Measurements from ENCODE around the gene EFCAB6.
"Not testable (repeated sequence)": the region's sequence is repeated elsewhere in the genome, so short reads cannot be mapped to it uniquely, and the experiment has no call there.

DNA sequence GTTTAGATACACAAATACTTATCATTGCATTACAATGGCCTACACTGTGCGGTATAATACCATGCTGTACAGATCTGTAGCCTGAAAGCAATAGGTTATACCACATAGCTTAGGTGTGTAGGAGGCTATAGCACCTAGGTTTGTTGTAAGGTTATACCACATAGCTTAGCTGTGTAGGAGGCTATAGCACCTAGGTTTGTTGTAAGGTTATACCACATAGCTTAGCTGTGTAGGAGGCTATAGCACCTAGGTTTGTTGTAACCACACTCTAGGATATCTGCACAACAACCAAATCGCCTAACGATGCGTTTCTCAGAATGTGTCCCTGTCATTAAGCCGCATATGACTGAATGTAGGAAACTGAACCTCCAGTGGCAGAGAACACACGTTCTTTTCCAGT is 155.5 kb downstream of the EFCAB6 start:
- TF ChIP-seq, protein P1, sequence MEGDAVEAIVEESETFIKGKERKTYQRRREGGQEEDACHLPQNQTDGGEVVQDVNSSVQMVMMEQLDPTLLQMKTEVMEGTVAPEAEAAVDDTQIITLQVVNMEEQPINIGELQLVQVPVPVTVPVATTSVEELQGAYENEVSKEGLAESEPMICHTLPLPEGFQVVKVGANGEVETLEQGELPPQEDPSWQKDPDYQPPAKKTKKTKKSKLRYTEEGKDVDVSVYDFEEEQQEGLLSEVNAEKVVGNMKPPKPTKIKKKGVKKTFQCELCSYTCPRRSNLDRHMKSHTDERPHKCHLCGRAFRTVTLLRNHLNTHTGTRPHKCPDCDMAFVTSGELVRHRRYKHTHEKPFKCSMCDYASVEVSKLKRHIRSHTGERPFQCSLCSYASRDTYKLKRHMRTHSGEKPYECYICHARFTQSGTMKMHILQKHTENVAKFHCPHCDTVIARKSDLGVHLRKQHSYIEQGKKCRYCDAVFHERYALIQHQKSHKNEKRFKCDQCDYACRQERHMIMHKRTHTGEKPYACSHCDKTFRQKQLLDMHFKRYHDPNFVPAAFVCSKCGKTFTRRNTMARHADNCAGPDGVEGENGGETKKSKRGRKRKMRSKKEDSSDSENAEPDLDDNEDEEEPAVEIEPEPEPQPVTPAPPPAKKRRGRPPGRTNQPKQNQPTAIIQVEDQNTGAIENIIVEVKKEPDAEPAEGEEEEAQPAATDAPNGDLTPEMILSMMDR (IDR thresholded peaks at IDR 0.05), result not testable (repeated sequence)
- TF ChIP-seq POLR2AphosphoS5, EP300 (IDR thresholded peaks at IDR 0.05): not testable (repeated sequence)
